ENCODE measurements around the gene SOD2. TPM values are rescaled to one million over a fixed set of nuclear protein-coding genes. Genes with fewer than 3 reads are reported as not detected.

Gene SOD2
- 189 and 4,222 TPM in 2 replicates for total RNA-seq

DNA sequence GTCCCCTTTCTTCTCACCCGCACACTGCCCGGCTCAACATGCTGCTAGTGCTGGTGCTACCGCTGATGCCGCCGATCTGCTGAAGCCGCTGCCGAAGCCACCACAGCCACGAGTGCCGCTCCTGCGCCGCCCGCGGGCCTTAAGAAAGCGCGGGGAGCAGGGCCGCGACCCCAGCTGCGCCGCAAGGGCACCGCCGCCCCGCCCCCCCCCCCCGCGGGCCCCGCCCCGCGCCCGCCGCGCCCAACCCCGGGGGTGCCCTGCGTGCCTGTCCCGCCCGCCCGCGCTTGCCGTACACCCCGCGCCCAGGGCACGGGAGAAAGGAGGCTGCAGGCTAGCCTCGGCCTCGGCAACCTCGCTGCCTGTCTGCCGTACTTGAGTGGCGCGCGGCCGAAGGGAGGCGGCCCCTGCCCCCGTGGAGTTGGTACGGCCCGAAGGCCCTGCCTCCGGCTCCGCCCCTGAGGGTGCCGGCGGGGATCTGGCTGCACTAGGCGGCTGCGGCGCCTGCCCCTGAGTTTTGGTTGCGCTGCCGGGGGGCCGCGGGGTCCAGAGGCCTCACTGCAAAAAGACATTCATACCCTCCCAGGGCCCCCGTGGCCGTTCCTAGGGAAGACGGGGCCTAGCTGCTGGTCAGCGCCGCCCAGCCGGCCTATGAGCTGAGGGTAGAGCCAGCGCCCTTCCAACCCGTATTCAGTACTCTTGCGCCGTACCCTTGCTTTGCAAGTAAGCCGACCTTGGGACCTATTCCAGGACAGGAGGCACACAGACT, at the start of gene SOD2:
TSS of gene SOD2 (minus strand) at position 114 of the 766 bp plus-strand sequence. CDS start at position 40, 74 bp downstream.

DNA sequence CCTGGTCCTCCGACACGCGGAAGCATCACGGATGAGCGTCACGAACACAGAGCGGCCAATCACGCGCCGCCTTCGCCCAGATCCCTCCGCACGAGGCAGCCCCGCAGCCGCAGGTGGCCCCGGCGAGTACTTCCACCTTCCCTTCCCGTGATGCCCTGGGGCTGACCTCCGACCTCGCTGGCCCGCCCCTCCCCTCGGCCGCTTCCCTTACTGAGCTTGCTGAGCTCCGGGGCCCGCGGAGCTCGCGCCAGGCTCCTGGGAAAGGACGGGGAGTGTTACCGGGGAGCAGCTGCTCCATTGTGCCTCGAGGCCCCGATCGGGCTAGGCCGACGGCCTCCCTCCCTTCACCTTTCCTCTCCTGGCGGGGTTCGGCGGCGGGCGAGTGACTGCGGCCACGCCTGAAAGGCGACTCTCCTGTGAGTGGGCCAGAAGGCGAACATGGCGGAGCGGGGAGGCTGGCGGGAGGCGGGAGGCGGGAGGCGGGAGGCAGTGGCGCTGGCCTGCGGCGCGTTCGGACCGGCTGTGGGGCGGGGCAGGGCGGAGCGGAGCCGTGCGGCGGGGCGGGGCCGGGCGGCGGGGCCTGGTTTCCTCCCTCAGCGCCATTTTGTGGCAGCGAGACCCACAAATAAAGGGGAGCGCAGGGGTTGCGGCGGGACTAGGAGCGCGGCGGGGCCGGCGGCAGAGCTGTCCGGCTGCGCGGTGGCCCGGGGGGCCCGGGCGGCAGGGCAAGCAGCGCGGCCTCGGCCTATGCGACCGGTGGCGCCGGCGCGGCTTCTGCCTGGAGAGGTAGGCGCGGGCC, 34.1 kb upstream of the SOD2 start, which contains the start of gene WTAP:
TSS of gene WTAP (plus strand) at position 589 of the 799 bp plus-strand sequence. CDS start 8,760 bp downstream, outside the sequence.

Small RNA genes within 50 kb of the gene (small RNA-seq; reads per million reads assigned to genes)
- not detected for gene RNU4ATAC18P (ENCODE audit: low replicate concordance)

Other genes starting within 250 kb of the SOD2 start
- gene WTAP, start 34.3 kb upstream of the SOD2 start, total RNA-seq: 102 and 219 TPM in 2 replicates
- 54.5 and 110 TPM in 2 replicates for gene ACAT2, start 68.8 kb upstream of the SOD2 start, total RNA-seq
- gene TCP1, start 96.4 kb upstream of the SOD2 start, total RNA-seq: 131 and 327 TPM in 2 replicates
- gene MRPL18, start 97.2 kb upstream of the SOD2 start, total RNA-seq: 42.2 and 85.6 TPM in 2 replicates
- gene PNLDC1, start 107.0 kb upstream of the SOD2 start, total RNA-seq: not detected in 2 replicates
- gene MAS1, start 197.7 kb upstream of the SOD2 start, total RNA-seq: not detected in 2 replicates